Mammary epithelial cell (primary cell): Measurements from ENCODE around the gene SLC9A9.

Source experiments
- CTCF ChIP-seq, 2 donors: IDR thresholded peaks in 1 of 2; conservative IDR thresholded peaks in 1 of 2; 2 replicates each; pipeline ENCODE4 v1.5.1; 2011 to 2012; ENCODE audit warnings: inconsistent platforms in 2 of 2, low read length in 2 of 2, mild to moderate bottlenecking in 2 of 2, control low read depth in 1 of 2, low read depth in 1 of 2; ENCODE audit not compliant: insufficient read depth in 1 of 2; ENCODE audit errors: extremely low read depth in 1 of 2
- EZH2 ChIP-seq: IDR thresholded peaks from 2 replicates; pipeline ENCODE4 v1.6.1; 2012; ENCODE audit warnings: low read length, inconsistent platforms, borderline replicate concordance

- TF ChIP-seq CTCF (conservative IDR thresholded peaks at IDR 0.05 in 1 of 2, IDR thresholded peaks at IDR 0.05 in 1 of 2; ENCODE audit: extremely low read depth in 1 of 2, insufficient read depth in 1 of 2, low read depth in 1 of 2, low read length in 2 of 2) (no peak), EZH2 (no peak)
Measured at GRCh38 chr3:143884861-143885260, 36.6 kb upstream of the SLC9A9 start.
